HepG2 (cell line): ENCODE measurements around the gene INHA. TPM values are rescaled to one million over a fixed set of nuclear protein-coding genes. Genes with fewer than 3 reads are reported as not detected.

ENCODE experiments used
- CBFB ChIP-seq: sonication (generic); formaldehyde crosslinking; IDR thresholded peaks from 2 replicates; pipeline ENCODE4 v1.4.0; 2020; ENCODE audit warnings: missing genetic modification reagents
- ESRRA ChIP-seq: sonication (generic); formaldehyde crosslinking; IDR thresholded peaks from 2 replicates; pipeline ENCODE4 v1.5.1; 2020; ENCODE audit warnings: mild to moderate bottlenecking, low read depth, missing genetic modification reagents
- KLF12 ChIP-seq: sonication (generic); formaldehyde crosslinking; IDR thresholded peaks from 2 replicates; pipeline ENCODE4 v1.4.0; 2020; ENCODE audit warnings: missing genetic modification reagents, borderline replicate concordance
- KLF13 ChIP-seq: sonication (generic); formaldehyde crosslinking; IDR thresholded peaks from 2 replicates; pipeline ENCODE4 v1.4.0; 2020; ENCODE audit warnings: mild to moderate bottlenecking, missing genetic modification reagents
- NAIF1 ChIP-seq: sonication (generic); formaldehyde crosslinking; IDR thresholded peaks from 2 replicates; pipeline ENCODE4 v1.5.0; 2020; ENCODE audit warnings: mild to moderate bottlenecking, missing genetic modification reagents, borderline replicate concordance
- NFATC3 ChIP-seq: sonication (generic); formaldehyde crosslinking; IDR thresholded peaks from 2 replicates; pipeline ENCODE4 v1.5.1; 2020; ENCODE audit warnings: mild to moderate bottlenecking, missing genetic modification reagents
- NR1H2 ChIP-seq: sonication (generic); formaldehyde crosslinking; IDR thresholded peaks from 2 replicates; pipeline ENCODE4 v1.8.1; 2022; ENCODE audit warnings: low read depth, missing genetic modification reagents, borderline replicate concordance
- XRCC5 ChIP-seq: fragments of 200-400 bp; formaldehyde crosslinking; optimal IDR thresholded peaks from 2 replicates; pipeline ENCODE3; 2017; ENCODE audit warnings: mild to moderate bottlenecking, low read length
- ZNF616 ChIP-seq: sonication (generic); formaldehyde crosslinking; IDR thresholded peaks from 2 replicates; pipeline ENCODE4 v1.5.0; 2020; ENCODE audit warnings: low read depth, mild to moderate bottlenecking, missing genetic modification reagents
- ZSCAN30 ChIP-seq: sonication (generic); formaldehyde crosslinking; IDR thresholded peaks from 2 replicates; pipeline ENCODE4 v1.5.0; 2020; ENCODE audit warnings: mild to moderate bottlenecking, missing genetic modification reagents
- polyA plus RNA-seq, 8 experiments: library from polyadenylated mRNA; depleted of rRNA in 3 of 8; stranded (reverse) in 7 of 8; unstranded in 1 of 8; fragments of >200 nt; fragmentation: Illumina TruSeq in 4 of 8; extraction: Trizol in 4 of 8; gene quantifications; 2 replicates each; pipeline versions ENCODE4 v1.2.1 to v1.2.3, GENCODE V29; 2011 to 2016; ENCODE audit warnings: low read depth in 4 of 8, missing spikeins in 1 of 8, mixed read lengths in 1 of 8; ENCODE audit not compliant: insufficient read depth in 1 of 8
- total RNA-seq, 5 experiments: library from RNA; depleted of rRNA; stranded (reverse); fragments of >200 nt; fragmentation: Illumina TruSeq; extraction: Trizol; gene quantifications; 2 replicates each; pipeline ENCODE4 v1.2.3, GENCODE V29; 2016; ENCODE audit warnings: low read depth in 1 of 5
- TF ChIP-seq, protein P1 (sequence below): IDR thresholded peaks from 2 replicates; pipeline ENCODE4 v1.6.1; 2016; ENCODE audit warnings: low read depth, control low read depth
- TF ChIP-seq, protein P2 (sequence below): sonication (generic); formaldehyde crosslinking; IDR thresholded peaks from 2 replicates; pipeline ENCODE4 v1.4.0; 2020; ENCODE audit warnings: missing genetic modification reagents, mild to moderate bottlenecking, borderline replicate concordance
- TF ChIP-seq, protein P3 (sequence below): sonication (generic); formaldehyde crosslinking; IDR thresholded peaks from 2 replicates; pipeline ENCODE4 v1.5.0; 2020; ENCODE audit warnings: missing genetic modification reagents, mild to moderate bottlenecking, borderline replicate concordance
- TF ChIP-seq, protein P4 (sequence below): sonication (generic); formaldehyde crosslinking; IDR thresholded peaks from 2 replicates; pipeline ENCODE4 v1.4.0; 2020; ENCODE audit warnings: mild to moderate bottlenecking, low read depth, missing genetic modification reagents
- TF ChIP-seq, protein P5 (sequence below): sonication (generic); formaldehyde crosslinking; IDR thresholded peaks from 2 replicates; pipeline ENCODE4 v1.8.0; 2022; ENCODE audit warnings: mild to moderate bottlenecking, missing genetic modification reagents
- TF ChIP-seq, protein P6 (sequence below): sonication (generic); formaldehyde crosslinking; IDR thresholded peaks from 2 replicates; pipeline ENCODE4 v1.9.0; 2022; ENCODE audit warnings: low read depth, missing genetic modification reagents
- TF ChIP-seq, protein P7 (sequence below): sonication (generic); formaldehyde crosslinking; IDR thresholded peaks from 2 replicates; pipeline ENCODE4 v1.5.0; 2020; ENCODE audit warnings: missing genetic modification reagents
- TF ChIP-seq, protein P8 (sequence below): sonication (generic); formaldehyde crosslinking; IDR thresholded peaks from 2 replicates; pipeline ENCODE4 v1.5.0; 2020; ENCODE audit warnings: missing genetic modification reagents, mild to moderate bottlenecking, borderline replicate concordance

The INHA gene
- total and polyA plus RNA-seq, 2 of the 13 experiments (the other 11 are each of a cell fraction or from before 2014, with no cell fraction given), result 4.1 to 15.2 TPM

DNA sequence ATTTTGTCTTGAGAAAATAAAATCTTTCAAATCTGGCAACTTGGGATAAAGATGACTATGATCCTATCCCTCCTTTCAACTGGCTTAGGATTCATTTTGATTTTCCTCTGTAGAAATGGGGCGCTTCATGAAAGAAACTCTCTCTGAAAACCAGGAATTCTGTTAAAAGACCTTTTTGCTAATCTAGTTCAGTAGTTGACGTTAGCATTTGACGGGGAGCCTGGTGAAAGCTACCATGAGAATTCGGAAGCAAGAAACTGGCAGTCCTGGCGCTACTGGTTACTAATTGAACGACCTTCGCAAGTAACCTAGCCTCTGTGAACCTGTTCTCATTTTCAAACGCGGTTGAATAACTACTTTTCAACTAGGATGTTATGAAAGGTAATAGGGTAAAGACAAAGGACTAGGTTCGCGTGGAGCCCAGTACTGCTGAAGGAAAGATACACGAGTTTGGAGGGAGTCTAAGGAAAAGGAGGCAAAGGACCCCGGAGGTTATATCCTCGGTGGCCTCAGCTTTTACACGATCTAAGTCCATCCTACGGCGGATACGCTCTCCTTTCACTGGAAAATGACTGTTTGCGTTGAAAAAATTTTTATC lies 24.9 kb downstream of the INHA start (continued):
- TF ChIP-seq KLF12 (CRISPR knock-in tag), result 0 out of 2 replicates have a peak, but pooled peaks have one; percentile 1
- no peak for TF ChIP-seq ZNF616 (CRISPR knock-in tag)
- TF ChIP-seq, protein P1, sequence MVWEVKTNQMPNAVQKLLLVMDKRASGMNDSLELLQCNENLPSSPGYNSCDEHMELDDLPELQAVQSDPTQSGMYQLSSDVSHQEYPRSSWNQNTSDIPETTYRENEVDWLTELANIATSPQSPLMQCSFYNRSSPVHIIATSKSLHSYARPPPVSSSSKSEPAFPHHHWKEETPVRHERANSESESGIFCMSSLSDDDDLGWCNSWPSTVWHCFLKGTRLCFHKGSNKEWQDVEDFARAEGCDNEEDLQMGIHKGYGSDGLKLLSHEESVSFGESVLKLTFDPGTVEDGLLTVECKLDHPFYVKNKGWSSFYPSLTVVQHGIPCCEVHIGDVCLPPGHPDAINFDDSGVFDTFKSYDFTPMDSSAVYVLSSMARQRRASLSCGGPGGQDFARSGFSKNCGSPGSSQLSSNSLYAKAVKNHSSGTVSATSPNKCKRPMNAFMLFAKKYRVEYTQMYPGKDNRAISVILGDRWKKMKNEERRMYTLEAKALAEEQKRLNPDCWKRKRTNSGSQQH, result no peak
- TF ChIP-seq KLF13 (CRISPR knock-in tag), result no peak; the same call in 1 of the 2 replicates
- TF ChIP-seq, protein P2, sequence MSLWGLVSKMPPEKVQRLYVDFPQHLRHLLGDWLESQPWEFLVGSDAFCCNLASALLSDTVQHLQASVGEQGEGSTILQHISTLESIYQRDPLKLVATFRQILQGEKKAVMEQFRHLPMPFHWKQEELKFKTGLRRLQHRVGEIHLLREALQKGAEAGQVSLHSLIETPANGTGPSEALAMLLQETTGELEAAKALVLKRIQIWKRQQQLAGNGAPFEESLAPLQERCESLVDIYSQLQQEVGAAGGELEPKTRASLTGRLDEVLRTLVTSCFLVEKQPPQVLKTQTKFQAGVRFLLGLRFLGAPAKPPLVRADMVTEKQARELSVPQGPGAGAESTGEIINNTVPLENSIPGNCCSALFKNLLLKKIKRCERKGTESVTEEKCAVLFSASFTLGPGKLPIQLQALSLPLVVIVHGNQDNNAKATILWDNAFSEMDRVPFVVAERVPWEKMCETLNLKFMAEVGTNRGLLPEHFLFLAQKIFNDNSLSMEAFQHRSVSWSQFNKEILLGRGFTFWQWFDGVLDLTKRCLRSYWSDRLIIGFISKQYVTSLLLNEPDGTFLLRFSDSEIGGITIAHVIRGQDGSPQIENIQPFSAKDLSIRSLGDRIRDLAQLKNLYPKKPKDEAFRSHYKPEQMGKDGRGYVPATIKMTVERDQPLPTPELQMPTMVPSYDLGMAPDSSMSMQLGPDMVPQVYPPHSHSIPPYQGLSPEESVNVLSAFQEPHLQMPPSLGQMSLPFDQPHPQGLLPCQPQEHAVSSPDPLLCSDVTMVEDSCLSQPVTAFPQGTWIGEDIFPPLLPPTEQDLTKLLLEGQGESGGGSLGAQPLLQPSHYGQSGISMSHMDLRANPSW (CRISPR knock-in tag), result no peak
- no peak for TF ChIP-seq XRCC5
- TF ChIP-seq ZSCAN30, result 0 out of 2 replicates have a peak, but pooled peaks have one; percentile 74
- TF ChIP-seq NAIF1 (CRISPR knock-in tag), result no peak
- TF ChIP-seq, protein P3, sequence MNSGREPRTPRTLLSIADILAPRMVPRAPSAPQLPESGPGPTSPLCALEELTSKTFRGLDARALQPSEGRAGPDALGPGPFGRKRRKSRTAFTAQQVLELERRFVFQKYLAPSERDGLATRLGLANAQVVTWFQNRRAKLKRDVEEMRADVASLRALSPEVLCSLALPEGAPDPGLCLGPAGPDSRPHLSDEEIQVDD (CRISPR knock-in tag), result no peak
- TF ChIP-seq, protein P4, sequence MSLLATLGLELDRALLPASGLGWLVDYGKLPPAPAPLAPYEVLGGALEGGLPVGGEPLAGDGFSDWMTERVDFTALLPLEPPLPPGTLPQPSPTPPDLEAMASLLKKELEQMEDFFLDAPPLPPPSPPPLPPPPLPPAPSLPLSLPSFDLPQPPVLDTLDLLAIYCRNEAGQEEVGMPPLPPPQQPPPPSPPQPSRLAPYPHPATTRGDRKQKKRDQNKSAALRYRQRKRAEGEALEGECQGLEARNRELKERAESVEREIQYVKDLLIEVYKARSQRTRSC (CRISPR knock-in tag), result no peak
- TF ChIP-seq, protein P5, sequence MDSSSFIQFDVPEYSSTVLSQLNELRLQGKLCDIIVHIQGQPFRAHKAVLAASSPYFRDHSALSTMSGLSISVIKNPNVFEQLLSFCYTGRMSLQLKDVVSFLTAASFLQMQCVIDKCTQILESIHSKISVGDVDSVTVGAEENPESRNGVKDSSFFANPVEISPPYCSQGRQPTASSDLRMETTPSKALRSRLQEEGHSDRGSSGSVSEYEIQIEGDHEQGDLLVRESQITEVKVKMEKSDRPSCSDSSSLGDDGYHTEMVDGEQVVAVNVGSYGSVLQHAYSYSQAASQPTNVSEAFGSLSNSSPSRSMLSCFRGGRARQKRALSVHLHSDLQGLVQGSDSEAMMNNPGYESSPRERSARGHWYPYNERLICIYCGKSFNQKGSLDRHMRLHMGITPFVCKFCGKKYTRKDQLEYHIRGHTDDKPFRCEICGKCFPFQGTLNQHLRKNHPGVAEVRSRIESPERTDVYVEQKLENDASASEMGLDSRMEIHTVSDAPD (CRISPR knock-in tag), result no peak
- TF ChIP-seq, protein P6, sequence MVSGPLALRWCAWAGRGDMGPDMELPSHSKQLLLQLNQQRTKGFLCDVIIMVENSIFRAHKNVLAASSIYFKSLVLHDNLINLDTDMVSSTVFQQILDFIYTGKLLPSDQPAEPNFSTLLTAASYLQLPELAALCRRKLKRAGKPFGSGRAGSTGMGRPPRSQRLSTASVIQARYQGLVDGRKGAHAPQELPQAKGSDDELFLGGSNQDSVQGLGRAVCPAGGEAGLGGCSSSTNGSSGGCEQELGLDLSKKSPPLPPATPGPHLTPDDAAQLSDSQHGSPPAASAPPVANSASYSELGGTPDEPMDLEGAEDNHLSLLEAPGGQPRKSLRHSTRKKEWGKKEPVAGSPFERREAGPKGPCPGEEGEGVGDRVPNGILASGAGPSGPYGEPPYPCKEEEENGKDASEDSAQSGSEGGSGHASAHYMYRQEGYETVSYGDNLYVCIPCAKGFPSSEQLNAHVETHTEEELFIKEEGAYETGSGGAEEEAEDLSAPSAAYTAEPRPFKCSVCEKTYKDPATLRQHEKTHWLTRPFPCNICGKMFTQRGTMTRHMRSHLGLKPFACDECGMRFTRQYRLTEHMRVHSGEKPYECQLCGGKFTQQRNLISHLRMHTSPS (CRISPR knock-in tag), result no peak
- TF ChIP-seq, protein P7, sequence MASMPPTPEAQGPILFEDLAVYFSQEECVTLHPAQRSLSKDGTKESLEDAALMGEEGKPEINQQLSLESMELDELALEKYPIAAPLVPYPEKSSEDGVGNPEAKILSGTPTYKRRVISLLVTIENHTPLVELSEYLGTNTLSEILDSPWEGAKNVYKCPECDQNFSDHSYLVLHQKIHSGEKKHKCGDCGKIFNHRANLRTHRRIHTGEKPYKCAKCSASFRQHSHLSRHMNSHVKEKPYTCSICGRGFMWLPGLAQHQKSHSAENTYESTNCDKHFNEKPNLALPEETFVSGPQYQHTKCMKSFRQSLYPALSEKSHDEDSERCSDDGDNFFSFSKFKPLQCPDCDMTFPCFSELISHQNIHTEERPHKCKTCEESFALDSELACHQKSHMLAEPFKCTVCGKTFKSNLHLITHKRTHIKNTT (CRISPR knock-in tag), result no peak
- no peak for TF ChIP-seq NR1H2
- TF ChIP-seq, protein P8, sequence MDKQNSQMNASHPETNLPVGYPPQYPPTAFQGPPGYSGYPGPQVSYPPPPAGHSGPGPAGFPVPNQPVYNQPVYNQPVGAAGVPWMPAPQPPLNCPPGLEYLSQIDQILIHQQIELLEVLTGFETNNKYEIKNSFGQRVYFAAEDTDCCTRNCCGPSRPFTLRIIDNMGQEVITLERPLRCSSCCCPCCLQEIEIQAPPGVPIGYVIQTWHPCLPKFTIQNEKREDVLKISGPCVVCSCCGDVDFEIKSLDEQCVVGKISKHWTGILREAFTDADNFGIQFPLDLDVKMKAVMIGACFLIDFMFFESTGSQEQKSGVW, result no peak
- no peak for TF ChIP-seq NFATC3 (CRISPR knock-in tag)
- TF ChIP-seq ESRRA, result no peak
- no peak for TF ChIP-seq CBFB
